T1000 (cell line): ENCODE measurements around the gene SENP1.

Experiments
- DNase-seq: peaks from one replicate; lab custom pipeline; 2025; ENCODE audit warnings: mixed read lengths; lab: John Stamatoyannopoulos, UW

SENP1 gene

DNA sequence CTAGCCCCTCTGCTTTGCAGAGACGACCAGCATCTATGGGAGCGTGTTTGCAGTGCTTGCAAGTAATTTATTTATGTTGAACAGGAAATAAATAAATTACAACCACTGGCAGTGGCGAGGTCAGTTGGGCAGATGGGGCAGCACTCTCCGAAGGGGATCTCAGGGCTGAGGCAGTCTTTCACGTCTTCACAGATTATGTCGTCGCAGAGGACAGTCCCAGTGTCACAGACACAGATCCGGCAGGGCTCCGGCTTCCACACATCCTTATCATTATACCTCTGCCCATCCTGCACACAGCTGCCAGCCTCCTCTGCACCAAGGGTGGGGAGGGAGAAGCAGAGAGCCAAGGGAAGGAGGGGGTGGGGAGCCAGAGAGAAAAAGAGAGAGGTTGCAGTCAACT is 106.1 kb downstream of the SENP1 start:
- DNase-seq, result no peak

DNA sequence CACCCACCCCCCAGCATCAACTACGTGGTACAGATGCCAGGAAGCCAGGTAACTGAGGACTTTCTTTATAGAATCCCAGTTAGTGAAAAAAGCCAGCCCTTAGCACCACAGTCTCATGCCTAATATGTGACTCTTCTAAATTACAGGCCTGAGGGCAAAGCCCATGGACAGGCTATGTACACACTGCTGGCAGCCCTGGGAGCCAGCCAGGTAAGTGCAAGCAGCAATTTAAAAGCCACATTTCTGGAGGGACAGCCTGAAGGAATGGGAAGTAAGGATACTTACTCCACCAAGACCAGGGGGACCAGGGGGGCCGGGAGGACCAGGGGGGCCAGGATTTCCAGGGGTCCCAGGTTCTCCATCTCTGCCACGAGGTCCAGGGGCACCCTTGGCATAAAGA is 108.6 kb downstream of the SENP1 start:
- no peak for DNase-seq

DNA sequence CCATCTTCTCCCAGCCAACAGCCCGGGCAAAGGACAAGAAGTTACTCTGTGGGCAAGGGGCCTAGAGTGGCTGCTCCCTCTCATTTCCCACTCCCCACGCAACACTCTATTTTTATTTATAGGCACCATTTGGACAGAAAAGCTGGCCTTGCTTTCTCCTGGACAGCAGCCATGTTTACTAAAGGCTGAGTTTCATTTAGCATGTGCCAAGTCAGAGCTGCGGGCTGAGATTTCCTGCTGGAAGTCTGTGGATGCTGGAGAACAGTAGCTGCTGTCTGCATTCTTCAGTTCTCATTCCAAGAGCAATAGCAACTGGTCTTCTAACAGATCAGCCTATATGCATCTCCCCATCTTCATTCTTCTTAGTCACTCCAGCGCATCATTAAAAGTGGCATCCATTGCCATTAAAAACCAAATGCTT is 109.9 kb downstream of the SENP1 start:
- no peak for DNase-seq

DNA sequence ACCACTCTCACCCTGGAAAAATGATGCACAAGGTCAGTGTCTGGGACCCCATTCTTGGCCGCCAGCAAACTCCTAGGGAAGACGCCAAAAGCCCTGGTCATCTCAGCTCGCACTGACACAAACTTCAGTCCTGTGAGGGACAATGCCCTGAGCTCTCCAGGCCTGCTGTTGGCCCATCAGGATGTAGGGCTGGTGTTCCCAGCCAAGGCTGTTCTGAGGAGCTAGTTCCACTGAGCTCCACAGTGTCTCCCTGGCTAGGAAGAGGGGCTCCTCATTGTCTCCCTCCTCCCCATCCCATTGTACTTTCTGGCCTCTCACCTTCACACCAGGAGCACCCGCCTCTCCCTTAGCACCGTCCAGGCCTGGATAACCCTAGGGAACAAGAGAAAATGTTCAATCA is 112.4 kb downstream of the SENP1 start:
- DNase-seq, result no peak
